Gastrocnemius medialis (tissue), 4 donors: ENCODE data around the gene CD19.

Source experiments
- CTCF ChIP-seq, 5 experiments: fragments of 450-650 bp in 3 of 5; fragments of 200-600 bp in 2 of 5; sonication (generic) in 2 of 5; IDR thresholded peaks in 4 of 5; conservative IDR thresholded peaks in 1 of 5; 1 replicate in 4 of 5; 2 replicates in 1 of 5; pipeline ENCODE4 v1.5.1; 2016 to 2019; ENCODE audit warnings: antibody characterized with exemption in 5 of 5, mild to moderate bottlenecking in 3 of 5, moderate library complexity in 3 of 5
- POLR2A ChIP-seq, 2 donors: fragments of 450-650 bp; IDR thresholded peaks; one replicate each; pipeline ENCODE4 v1.6.1; 2017; ENCODE audit warnings: antibody characterized with exemption in 2 of 2, mild to moderate bottlenecking in 2 of 2, moderate library complexity in 2 of 2

- TF ChIP-seq CTCF (IDR thresholded peaks at IDR 0.05 in 4 of 5, conservative IDR thresholded peaks at IDR 0.05 in 1 of 5), result no peak
- TF ChIP-seq POLR2A (IDR thresholded peaks at IDR 0.05), result no peak
These were observed 48.4 kb upstream of the CD19 start for GRCh38 chr16:28883221-28883996.
